Measurements from ENCODE around the gene MPLKIP. TPM values are rescaled to one million over a fixed set of nuclear protein-coding genes. Genes with fewer than 3 reads are reported as not detected.

Gene MPLKIP
- 13.5 TPM for total RNA-seq

DNA sequence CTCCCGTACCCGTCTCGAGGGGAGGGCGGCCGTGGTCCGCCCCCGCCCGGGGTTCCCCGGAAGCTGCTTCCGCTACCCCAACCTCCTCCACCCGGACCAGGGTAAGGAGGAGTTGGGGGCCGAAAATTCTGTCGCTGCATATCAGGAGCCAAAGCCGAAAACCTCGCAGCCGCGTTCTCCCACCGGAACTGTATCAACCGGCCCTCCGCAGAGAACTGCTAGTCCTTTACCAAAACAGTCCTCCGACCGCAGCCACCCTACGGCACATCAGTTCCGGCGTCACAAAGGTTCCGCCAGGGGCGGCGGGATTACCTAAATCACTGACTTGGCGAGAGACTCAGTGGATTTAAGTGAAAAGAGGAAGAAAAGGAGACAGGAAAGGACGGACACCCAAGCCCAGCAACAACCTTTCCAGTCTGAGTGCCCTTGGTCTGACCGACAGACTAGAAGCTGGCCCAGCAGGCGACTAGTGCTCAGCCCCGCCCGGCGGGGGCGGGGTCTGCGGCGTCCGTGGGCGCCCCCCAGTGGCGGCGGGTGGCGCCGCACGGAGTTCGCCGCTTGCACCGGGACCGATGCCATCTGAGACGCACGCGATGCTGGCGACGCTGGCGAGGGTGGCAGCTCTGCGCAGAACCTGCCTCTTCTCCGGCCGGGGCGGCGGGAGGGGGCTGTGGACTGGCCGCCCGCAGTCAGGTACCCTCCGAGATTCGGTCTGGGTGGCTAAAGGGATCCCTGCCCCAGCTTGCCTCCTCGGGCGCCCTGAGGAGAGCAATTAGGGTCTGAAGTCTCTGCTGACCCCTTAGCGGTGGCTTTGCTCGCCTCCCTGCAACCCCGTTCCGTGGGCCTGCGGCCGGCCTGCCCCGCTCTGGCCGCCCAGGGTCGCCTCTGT lies at the start of gene MPLKIP, which contains the start of gene SUGCT:
MPLKIP (minus strand) TSS at position 195 of the 889 bp plus-strand sequence; CDS start at position 140, 55 bp downstream.
SUGCT (plus strand) TSS at position 578 of the 889 bp plus-strand sequence.

Small RNA genes within 50 kb of the gene (small RNA-seq; reads per million reads assigned to genes)
- gene AC006023.1 (ENCODE audit: low replicate concordance) (not detected), gene AC006023.2 (ENCODE audit: low replicate concordance) (not detected)

Other genes starting within 250 kb of the MPLKIP start
- gene CDK13, start 184.4 kb downstream of the MPLKIP start, total RNA-seq: 174 TPM
- 1.9 TPM for gene SUGCT, start 383 bp upstream of the MPLKIP start, total RNA-seq

All from parietal lobe (tissue), 2 donors.